SU-DHL-6 (cell line): ENCODE measurements around the gene PPP1R13B.

Source experiments
- H2AFZ ChIP-seq: fragments of 200-600 bp; sonication (generic); 2 replicates; pipeline ENCODE4 v1.6.1; 2014; ENCODE audit warnings: low read depth, mild to moderate bottlenecking, moderate library complexity, mixed read lengths, antibody characterized with exemption, low read length; ENCODE audit not compliant: severe bottlenecking
- H3F3A ChIP-seq: fragments of 200-600 bp; shearing (Covaris generic); 2 replicates; pipeline ENCODE4 v1.6.0; 2016; ENCODE audit warnings: antibody characterized with exemption, mild to moderate bottlenecking; ENCODE audit not compliant: insufficient read depth
- H3K27ac ChIP-seq: fragments of 200-600 bp; sonication (generic); 2 replicates; pipeline ENCODE4 v1.5.1; 2016; ENCODE audit warnings: low read depth, mild to moderate bottlenecking, low read length, moderate library complexity, mixed read lengths
- H3K27me3 ChIP-seq: fragments of 200-600 bp; sonication (generic), shearing (Covaris generic); 2 replicates; pipeline ENCODE4 v1.6.0; 2014; ENCODE audit warnings: mild to moderate bottlenecking, low read length
- H3K36me3 ChIP-seq: fragments of 200-600 bp; sonication (generic); 2 replicates; pipeline ENCODE4 v1.6.1; 2014; ENCODE audit warnings: mild to moderate bottlenecking, low read length, mixed read lengths
- H3K4me2 ChIP-seq: fragments of 300-600, 200-600 bp; shearing (Covaris generic), sonication (generic); 2 replicates; pipeline ENCODE4 v1.6.0; 2014; ENCODE audit warnings: low read length, low read depth, mild to moderate bottlenecking; ENCODE audit not compliant: poor library complexity, severe bottlenecking
- H3K4me3 ChIP-seq: fragments of 200-600 bp; sonication (generic); 2 replicates; pipeline ENCODE4 v1.5.1; 2014; ENCODE audit warnings: antibody characterized with exemption, low read length, mild to moderate bottlenecking, mixed read lengths; ENCODE audit not compliant: insufficient read depth, poor library complexity, severe bottlenecking
- H3K79me2 ChIP-seq: fragments of 200-600 bp; sonication (generic); 2 replicates; pipeline ENCODE4 v1.6.1; 2014; ENCODE audit warnings: mild to moderate bottlenecking, low read length, moderate library complexity; ENCODE audit not compliant: insufficient read depth
- H3K9ac ChIP-seq: fragments of 200-600 bp; sonication (generic); 2 replicates; pipeline ENCODE4 v1.7.0; 2014; ENCODE audit warnings: mild to moderate bottlenecking, low read length
- H3K9me2 ChIP-seq: fragments of 200-600 bp; sonication (generic); replicated peaks from 2 replicates; pipeline ENCODE4 v1.6.1; 2014; ENCODE audit warnings: low read length; ENCODE audit not compliant: insufficient read depth
- H3K9me3 ChIP-seq: fragments of 200-600 bp; sonication (generic); 2 replicates; pipeline ENCODE4 v1.6.1; 2014; ENCODE audit warnings: low read length, mixed read lengths; ENCODE audit not compliant: insufficient read depth
- H4K20me1 ChIP-seq: fragments of 200-600 bp; sonication (generic); 2 replicates; pipeline ENCODE4 v1.6.1; 2014; ENCODE audit warnings: low read depth, mild to moderate bottlenecking, antibody characterized with exemption, low read length, moderate library complexity, mixed read lengths
- EZH2phosphoT487 ChIP-seq: fragments of 200-600 bp; sonication (generic), shearing (Covaris generic); conservative IDR thresholded peaks from 2 replicates; pipeline ENCODE4 v1.6.1; 2018; ENCODE audit warnings: mild to moderate bottlenecking, antibody characterized with exemption, low read length, moderate library complexity, mixed read lengths
- TF ChIP-seq, protein P1 (sequence below): fragments of 200-600 bp; sonication (generic); IDR thresholded peaks from one replicate; pipeline ENCODE4 v1.5.1; 2017; ENCODE audit warnings: antibody characterized with exemption, mild to moderate bottlenecking, low read length, moderate library complexity; ENCODE audit not compliant: insufficient read depth, poor library complexity, severe bottlenecking

PPP1R13B gene

DNA sequence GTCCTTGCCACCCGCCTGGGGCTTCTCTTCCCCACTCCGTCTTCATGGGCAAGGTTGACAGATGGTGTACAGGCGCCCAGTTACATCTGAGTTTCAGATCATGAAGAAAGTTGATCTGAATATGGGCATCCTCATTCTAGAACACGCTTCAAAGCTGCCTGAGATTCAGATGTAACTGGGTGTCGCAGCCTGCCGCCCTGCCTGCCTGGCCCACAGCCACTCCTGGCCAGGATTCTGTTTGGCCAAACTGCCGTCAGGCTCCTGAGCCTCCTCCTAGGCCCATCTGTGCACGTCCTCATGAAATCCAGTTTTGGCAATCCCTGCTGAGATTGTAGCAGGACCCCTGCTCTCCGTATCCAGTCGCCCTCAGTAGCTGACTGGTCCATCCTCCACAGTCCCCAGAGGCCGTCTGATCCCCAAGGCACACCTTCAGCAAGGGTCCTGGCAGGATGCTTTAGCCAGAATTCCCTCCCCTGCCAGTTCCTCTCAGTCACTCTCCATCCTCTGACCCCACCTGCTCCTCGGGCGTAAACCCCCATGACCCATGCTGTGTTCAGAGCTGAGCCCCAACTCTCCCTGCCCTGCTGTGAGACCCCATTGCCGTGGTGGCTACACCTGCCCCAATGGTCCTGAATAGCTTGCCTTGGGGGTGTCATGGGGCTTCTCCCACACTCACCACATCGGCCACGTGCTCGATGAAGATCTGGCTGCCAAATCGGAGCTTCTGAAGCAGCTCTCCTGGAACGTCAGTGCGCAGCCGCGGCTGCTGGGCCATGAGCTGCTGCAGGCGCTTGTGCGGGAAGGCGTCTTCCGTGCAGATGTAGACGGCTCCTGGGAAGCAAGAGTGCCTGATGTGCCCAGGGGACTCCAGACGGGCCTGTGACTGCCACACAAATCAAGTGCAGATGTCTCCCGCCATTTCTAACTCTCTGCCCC is 144.6 kb downstream of the PPP1R13B start:
- no peak overlapping the region for H2AFZ ChIP-seq
- peaks cover 43% of the 10 kb centered on the region for H3F3A ChIP-seq
- no peaks in the 10 kb centered on the region for H3K79me2 ChIP-seq
- H3K9ac ChIP-seq: peak overlapping the region; percentile 41; the same call in 1 of the 2 replicates
- peak overlapping the region; percentile 30 for H3K4me2 ChIP-seq
- no peaks in the 10 kb centered on the region for H3K27me3 ChIP-seq
- no peaks in the 10 kb centered on the region for H4K20me1 ChIP-seq
- TF ChIP-seq, protein P1, sequence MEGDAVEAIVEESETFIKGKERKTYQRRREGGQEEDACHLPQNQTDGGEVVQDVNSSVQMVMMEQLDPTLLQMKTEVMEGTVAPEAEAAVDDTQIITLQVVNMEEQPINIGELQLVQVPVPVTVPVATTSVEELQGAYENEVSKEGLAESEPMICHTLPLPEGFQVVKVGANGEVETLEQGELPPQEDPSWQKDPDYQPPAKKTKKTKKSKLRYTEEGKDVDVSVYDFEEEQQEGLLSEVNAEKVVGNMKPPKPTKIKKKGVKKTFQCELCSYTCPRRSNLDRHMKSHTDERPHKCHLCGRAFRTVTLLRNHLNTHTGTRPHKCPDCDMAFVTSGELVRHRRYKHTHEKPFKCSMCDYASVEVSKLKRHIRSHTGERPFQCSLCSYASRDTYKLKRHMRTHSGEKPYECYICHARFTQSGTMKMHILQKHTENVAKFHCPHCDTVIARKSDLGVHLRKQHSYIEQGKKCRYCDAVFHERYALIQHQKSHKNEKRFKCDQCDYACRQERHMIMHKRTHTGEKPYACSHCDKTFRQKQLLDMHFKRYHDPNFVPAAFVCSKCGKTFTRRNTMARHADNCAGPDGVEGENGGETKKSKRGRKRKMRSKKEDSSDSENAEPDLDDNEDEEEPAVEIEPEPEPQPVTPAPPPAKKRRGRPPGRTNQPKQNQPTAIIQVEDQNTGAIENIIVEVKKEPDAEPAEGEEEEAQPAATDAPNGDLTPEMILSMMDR: no peak
- TF ChIP-seq EZH2phosphoT487: no peak
- no peak overlapping the region for H3K4me3 ChIP-seq
- no peaks in the 10 kb centered on the region for H3K9me3 ChIP-seq
- H3K9me2 ChIP-seq: no peaks in the 10 kb centered on the region
- H3K36me3 ChIP-seq: no peaks in the 10 kb centered on the region
- peak overlapping the region; percentile 95 for H3K27ac ChIP-seq

DNA sequence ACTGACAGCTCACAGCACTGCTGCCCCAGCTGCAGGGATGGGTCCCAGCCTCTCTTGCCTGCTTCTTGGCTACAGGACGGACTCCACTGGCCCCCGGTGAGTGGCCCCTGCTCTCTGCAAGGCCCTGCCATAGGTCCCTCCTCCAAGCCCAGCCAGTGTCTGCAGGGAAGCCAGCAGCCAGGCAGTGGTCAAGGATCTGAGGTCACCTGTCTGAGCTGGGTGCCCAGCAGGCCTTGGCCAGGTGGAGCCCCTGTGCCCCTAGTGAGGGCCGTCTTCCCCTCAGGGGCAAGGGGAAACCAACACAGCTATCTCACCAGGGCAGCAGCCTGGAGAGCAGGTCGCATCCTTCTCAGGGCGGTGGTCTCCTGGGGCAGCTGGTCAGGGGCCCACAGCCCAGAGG is 145.3 kb downstream of the PPP1R13B start:
- H3K27me3 ChIP-seq: no peaks in the 10 kb centered on the region
- H3K9me2 ChIP-seq: no peaks in the 10 kb centered on the region
- no peaks in the 10 kb centered on the region for H3K79me2 ChIP-seq
- peak overlapping the region; percentile 41; the same call in 1 of the 2 replicates for H3K9ac ChIP-seq
- peaks cover 49% of the 10 kb centered on the region for H3F3A ChIP-seq
- no peak for TF ChIP-seq EZH2phosphoT487
- TF ChIP-seq, protein P1: no peak
- no peaks in the 10 kb centered on the region for H4K20me1 ChIP-seq
- H3K4me3 ChIP-seq: no peak overlapping the region
- H3K27ac ChIP-seq: peak overlapping the region; percentile 95
- H3K9me3 ChIP-seq: no peaks in the 10 kb centered on the region
- no peaks in the 10 kb centered on the region for H3K36me3 ChIP-seq
- peak overlapping the region; percentile 30 for H3K4me2 ChIP-seq
- no peak overlapping the region for H2AFZ ChIP-seq

DNA sequence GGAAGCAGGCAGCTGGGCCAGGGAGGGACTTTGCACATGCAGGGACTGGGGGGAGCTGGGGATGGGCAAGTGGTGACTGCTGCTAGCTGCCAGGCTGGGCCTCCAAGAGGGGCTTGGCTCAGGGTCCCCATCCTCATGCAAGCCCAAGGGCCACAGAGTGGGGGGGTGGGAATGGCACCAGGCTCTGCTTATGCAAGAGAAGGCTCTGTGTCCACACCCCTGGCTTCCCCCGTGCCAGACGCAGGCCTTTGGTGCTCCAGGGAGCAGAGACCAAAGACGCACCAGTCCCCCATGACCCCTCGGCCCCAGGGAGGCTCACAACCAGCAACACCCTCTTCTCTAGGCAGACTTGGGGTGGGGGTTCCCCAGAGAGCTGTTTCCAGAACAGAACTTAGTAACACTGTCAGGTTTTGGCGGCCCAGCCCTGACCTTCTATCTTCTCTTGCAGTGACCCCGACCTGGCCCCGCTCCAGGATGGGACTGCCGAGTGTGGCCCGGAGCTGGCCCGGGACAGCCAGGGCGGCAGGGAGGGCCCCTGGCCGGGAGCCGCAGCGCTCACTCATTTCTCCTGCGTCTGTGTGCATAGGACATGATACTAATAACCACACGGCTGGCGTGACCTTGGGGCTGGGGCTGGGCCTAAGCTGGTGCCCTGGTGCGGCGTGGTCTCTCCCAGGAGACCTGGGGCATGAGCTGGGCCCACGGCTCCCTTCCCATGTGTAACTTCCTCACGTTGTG is 146.5 kb downstream of the PPP1R13B start:
- Histone ChIP-seq H4K20me1 (no peaks in the 10 kb centered on the region), H3K27ac (peak overlapping the region; percentile 95), H3K9me2 (no peaks in the 10 kb centered on the region), H3K9ac (peak overlapping the region; percentile 33), H2AFZ (no peak overlapping the region), H3K79me2 (no peaks in the 10 kb centered on the region), H3K27me3 (no peaks in the 10 kb centered on the region), H3F3A (peaks cover 61% of the 10 kb centered on the region), H3K4me2 (peak overlapping the region; percentile 41), H3K9me3 (no peaks in the 10 kb centered on the region), H3K36me3 (no peaks in the 10 kb centered on the region), H3K4me3 (no peak overlapping the region)
- TF ChIP-seq, protein P1: no peak
- TF ChIP-seq EZH2phosphoT487: no peak
